Sigmoid colon (tissue), 4 donors: ENCODE measurements around the gene DNAH7.

Experiments used
- POLR2A ChIP-seq, 2 donors: fragments of 450-650 bp; IDR thresholded peaks; one replicate each; pipeline ENCODE4 v1.6.1; 2016; ENCODE audit warnings: antibody characterized with exemption in 2 of 2, mild to moderate bottlenecking in 2 of 2, moderate library complexity in 2 of 2
- POLR2AphosphoS5 ChIP-seq, 4 donors: sonication (generic); formaldehyde crosslinking; IDR thresholded peaks; one replicate each; pipeline ENCODE4 v1.6.1; 2017; ENCODE audit warnings: antibody characterized with exemption in 4 of 4

DNA sequence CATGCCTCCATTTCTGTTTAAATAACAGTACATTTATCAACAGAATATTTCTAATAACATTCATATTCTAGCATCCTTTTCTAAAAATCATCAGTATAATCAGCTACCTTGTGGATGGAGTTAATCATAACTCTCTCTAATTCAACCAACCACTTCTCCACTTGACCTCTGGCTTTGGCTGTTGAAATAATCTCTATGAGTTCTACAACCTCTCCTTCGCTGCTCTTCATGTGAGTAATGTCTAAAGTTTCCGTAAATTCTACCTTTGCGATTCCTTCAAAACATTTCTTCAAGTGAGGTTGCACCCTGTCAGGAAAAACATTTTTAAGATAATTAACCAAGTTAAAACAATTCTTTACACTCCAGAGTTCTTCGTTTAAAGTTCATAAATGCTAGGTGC, 134.2 kb downstream of the DNAH7 start:
- TF ChIP-seq POLR2AphosphoS5 (IDR thresholded peaks at IDR 0.05) (no peak), POLR2A (IDR thresholded peaks at IDR 0.05) (no peak)
